A673 (cell line): ENCODE data around the gene CLASP2. TPM values are rescaled to one million over a fixed set of nuclear protein-coding genes. Genes with fewer than 3 reads are reported as not detected.

Experiments
- BruUV-seq: library from RNA; stranded (reverse); fragments of 400-500 nt; replicated peaks from 2 replicates; lab custom pipeline; 2021; lab: Mats Ljungman, UMichigan
- CTCF ChIA-PET: fragments of 300-600 bp; sonication (Branson Sonifier 250); formaldehyde crosslinking; loops from one replicate; lab custom pipeline; 2022; ENCODE audit warnings: antibody characterized with exemption; lab: Charles Lee
- POLR2A ChIA-PET: fragments of 300-600 bp; sonication (Branson Sonifier 250); formaldehyde crosslinking; loops from one replicate; lab custom pipeline; 2022; ENCODE audit warnings: antibody characterized with exemption; ENCODE audit not compliant: low non-redundant PET; lab: Charles Lee
- DNase-seq: peaks from one replicate; pipeline ENCODE4 v3.0.0-alpha.2; 2015; ENCODE audit warnings: low spot score
- H3K27ac ChIP-seq: fragments of 200-600 bp; sonication (generic); 2 replicates; pipeline ENCODE4 v1.5.1; 2016; ENCODE audit warnings: mixed run types, low read depth, mild to moderate bottlenecking, mixed read lengths, antibody characterized with exemption, low read length; ENCODE audit not compliant: poor library complexity, severe bottlenecking
- H3K27me3 ChIP-seq: fragments of 200-600 bp; sonication (generic); replicated peaks from 2 replicates; pipeline ENCODE4 v1.6.1; 2017; ENCODE audit warnings: mixed run types, low read depth, mild to moderate bottlenecking, mixed read lengths, antibody characterized with exemption, low read length; ENCODE audit not compliant: insufficient read depth, poor library complexity
- H3K36me3 ChIP-seq: fragments of 200-600 bp; sonication (generic); 2 replicates; pipeline ENCODE4 v1.6.1; 2016; ENCODE audit warnings: mixed run types, mild to moderate bottlenecking, mixed read lengths, antibody characterized with exemption, low read length; ENCODE audit not compliant: insufficient read depth, poor library complexity, severe bottlenecking
- H3K4me1 ChIP-seq: fragments of 200-600 bp; sonication (generic); 2 replicates; pipeline ENCODE4 v1.6.1; 2017; ENCODE audit warnings: mixed run types, mild to moderate bottlenecking, mixed read lengths, antibody characterized with exemption, low read length; ENCODE audit not compliant: insufficient read depth, poor library complexity, severe bottlenecking
- H3K4me3 ChIP-seq: fragments of 200-600 bp; sonication (generic); 2 replicates; pipeline ENCODE4 v1.5.1; 2016; ENCODE audit warnings: low read depth, mixed run types, mild to moderate bottlenecking, mixed read lengths, low read length; ENCODE audit not compliant: poor library complexity, severe bottlenecking
- H3K9me3 ChIP-seq: fragments of 200-600 bp; sonication (generic); 2 replicates; pipeline ENCODE4 v1.6.1; 2016; ENCODE audit warnings: mixed run types, low read depth, mild to moderate bottlenecking, mixed read lengths, antibody characterized with exemption, low read length; ENCODE audit not compliant: poor library complexity, severe bottlenecking
- EZH2 ChIP-seq: fragments of 200-600 bp; sonication (generic); IDR thresholded peaks from 2 replicates; pipeline ENCODE4 v1.6.1; 2017; ENCODE audit warnings: borderline replicate concordance, low read depth, mild to moderate bottlenecking, mixed read lengths, antibody characterized with exemption, low read length; ENCODE audit not compliant: poor library complexity, severe bottlenecking
- intact Hi-C: fragments of 100-400 bp; cut with micrococcal nuclease; formaldehyde crosslinking; loops from one replicate; pipeline ENCODE4 v1.10.0; 2022; ENCODE audit not compliant: unreplicated experiment
- total RNA-seq: library from RNA; stranded (reverse); gene quantifications from 2 replicates; pipeline ENCODE4 v1.2.3, GENCODE V29; 2021
- TF ChIP-seq, protein P1 (sequence below): fragments of 300-800, 200-600 bp; sonication (generic); conservative IDR thresholded peaks from 2 replicates; pipeline ENCODE4 v1.5.1; 2017; ENCODE audit warnings: low read depth, mild to moderate bottlenecking, antibody characterized with exemption, low read length, moderate library complexity, mixed read lengths

Gene CLASP2
- total RNA-seq, 1 experiment from 2014 or later, result 67.4 TPM

DNA sequence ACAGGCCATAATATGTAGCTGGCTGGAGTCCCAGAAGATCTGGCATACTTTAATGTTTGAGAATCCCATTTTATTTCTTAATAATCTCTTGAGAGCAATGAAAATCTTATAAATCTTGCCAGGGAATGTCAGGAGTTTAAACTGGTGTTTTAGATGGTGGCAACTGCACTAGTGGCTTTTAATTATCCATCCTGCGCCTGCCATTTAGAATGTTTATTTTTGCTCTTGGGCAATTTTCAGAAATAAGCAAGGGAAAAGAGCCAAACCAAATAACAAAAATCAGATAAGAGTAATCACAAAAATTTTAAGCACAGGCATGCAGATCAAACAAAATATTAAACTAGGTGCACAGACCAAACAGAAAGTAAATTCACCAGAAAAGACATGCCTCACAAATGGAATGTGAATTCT lies 235.9 kb downstream of the CLASP2 start:
- Histone ChIP-seq H3K27me3 (no peaks in the 10 kb centered on the region), H3K4me3 (no peak overlapping the region), H3K27ac (no peak overlapping the region), H3K36me3 (no peaks in the 10 kb centered on the region), H3K9me3 (peaks cover 19% of the 10 kb centered on the region), H3K4me1 (no peaks in the 10 kb centered on the region)
- TF ChIP-seq EZH2, result no peak
- TF ChIP-seq, protein P1, sequence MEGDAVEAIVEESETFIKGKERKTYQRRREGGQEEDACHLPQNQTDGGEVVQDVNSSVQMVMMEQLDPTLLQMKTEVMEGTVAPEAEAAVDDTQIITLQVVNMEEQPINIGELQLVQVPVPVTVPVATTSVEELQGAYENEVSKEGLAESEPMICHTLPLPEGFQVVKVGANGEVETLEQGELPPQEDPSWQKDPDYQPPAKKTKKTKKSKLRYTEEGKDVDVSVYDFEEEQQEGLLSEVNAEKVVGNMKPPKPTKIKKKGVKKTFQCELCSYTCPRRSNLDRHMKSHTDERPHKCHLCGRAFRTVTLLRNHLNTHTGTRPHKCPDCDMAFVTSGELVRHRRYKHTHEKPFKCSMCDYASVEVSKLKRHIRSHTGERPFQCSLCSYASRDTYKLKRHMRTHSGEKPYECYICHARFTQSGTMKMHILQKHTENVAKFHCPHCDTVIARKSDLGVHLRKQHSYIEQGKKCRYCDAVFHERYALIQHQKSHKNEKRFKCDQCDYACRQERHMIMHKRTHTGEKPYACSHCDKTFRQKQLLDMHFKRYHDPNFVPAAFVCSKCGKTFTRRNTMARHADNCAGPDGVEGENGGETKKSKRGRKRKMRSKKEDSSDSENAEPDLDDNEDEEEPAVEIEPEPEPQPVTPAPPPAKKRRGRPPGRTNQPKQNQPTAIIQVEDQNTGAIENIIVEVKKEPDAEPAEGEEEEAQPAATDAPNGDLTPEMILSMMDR, result no peak
- no TSS peak for BruUV-seq
- intact Hi-C loops, result no loop called here
- DNase-seq, result peak; percentile 12
- ChIA-PET CTCF (no interaction called here), POLR2A (no interaction called here)

DNA sequence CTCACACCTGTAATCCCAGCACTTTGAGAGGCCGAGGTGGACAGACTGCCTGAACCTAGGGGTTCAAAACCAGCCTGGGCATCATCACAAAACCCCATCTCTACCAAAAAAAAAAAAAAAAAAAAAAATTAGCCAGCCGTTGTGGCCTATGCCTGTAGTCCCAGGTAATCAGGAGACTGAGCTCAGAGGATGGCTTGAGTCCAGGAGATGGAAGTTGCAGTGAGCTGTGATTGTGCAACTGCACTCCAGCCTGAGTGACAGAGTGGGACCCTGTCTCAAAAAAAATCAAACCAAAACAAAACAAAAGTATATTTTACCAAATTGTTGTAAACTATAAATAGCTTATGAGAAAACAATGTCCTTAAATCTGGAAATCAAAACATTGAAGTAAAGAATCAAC lies 243.2 kb downstream of the CLASP2 start:
- intact Hi-C loops, result no loop called here
- H3K9me3 ChIP-seq, result peaks cover 4% of the 10 kb centered on the region
- no TSS peak for BruUV-seq
- H3K27me3 ChIP-seq, result no peaks in the 10 kb centered on the region
- CTCF ChIA-PET, result interaction anchor here (0.6 kb wide), 1 partner anchor 106 kb away, joined by 7 read pairs; no protein-coding TSS in a partner anchor
- POLR2A ChIA-PET, result no interaction called here
- no peak overlapping the region for H3K27ac ChIP-seq
- H3K4me1 ChIP-seq, result no peaks in the 10 kb centered on the region
- DNase-seq, result no peak
- no peak for TF ChIP-seq EZH2
- TF ChIP-seq, protein P1, result no peak
- no peaks in the 10 kb centered on the region for H3K36me3 ChIP-seq
- no peak overlapping the region for H3K4me3 ChIP-seq

DNA sequence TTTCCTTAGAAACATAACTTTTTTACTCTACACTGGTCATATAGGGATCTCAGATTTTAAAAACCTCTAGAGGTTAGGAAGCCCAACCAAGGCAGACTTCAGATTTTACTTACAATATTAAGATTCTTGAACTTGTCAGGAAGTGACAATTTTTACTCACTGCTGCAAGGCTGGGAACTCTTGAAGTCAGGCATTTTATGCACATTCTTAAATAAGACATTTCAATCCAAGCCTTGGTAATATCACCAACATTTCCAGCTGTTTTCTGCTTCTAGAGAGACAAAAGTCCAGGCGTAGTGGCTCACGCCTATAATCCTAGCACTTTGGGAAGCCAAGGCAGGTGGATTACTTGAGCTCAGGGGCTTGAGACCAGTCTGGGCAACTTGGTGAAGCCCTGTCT lies 244.2 kb downstream of the CLASP2 start:
- no peaks in the 10 kb centered on the region for H3K9me3 ChIP-seq
- ChIA-PET CTCF (no interaction called here), POLR2A (no interaction called here)
- intact Hi-C loops, result no loop called here
- no peak overlapping the region for H3K4me3 ChIP-seq
- H3K27me3 ChIP-seq, result no peaks in the 10 kb centered on the region
- no TSS peak for BruUV-seq
- TF ChIP-seq, protein P1, result no peak
- TF ChIP-seq EZH2, result no peak
- DNase-seq, result no peak
- H3K27ac ChIP-seq, result no peak overlapping the region
- no peaks in the 10 kb centered on the region for H3K36me3 ChIP-seq
- H3K4me1 ChIP-seq, result no peaks in the 10 kb centered on the region
